Breast epithelium (tissue), 3 donors: ENCODE measurements around the gene RIC8A.

Experiments
- POLR2A ChIP-seq: fragments of 450-650 bp; IDR thresholded peaks from one replicate; pipeline ENCODE4 v1.6.1; 2016; ENCODE audit warnings: antibody characterized with exemption, mild to moderate bottlenecking, moderate library complexity
- POLR2AphosphoS5 ChIP-seq, 3 donors: sonication (generic); formaldehyde crosslinking; IDR thresholded peaks; one replicate each; pipeline ENCODE4 v1.6.1; 2017; ENCODE audit warnings: antibody characterized with exemption in 3 of 3
- TF ChIP-seq, protein P1 (sequence below), 3 donors: fragments of 450-650 bp; IDR thresholded peaks; one replicate each; pipeline ENCODE4 v1.5.1; 2016 to 2017; ENCODE audit warnings: antibody characterized with exemption in 3 of 3, mild to moderate bottlenecking in 3 of 3, moderate library complexity in 3 of 3

DNA sequence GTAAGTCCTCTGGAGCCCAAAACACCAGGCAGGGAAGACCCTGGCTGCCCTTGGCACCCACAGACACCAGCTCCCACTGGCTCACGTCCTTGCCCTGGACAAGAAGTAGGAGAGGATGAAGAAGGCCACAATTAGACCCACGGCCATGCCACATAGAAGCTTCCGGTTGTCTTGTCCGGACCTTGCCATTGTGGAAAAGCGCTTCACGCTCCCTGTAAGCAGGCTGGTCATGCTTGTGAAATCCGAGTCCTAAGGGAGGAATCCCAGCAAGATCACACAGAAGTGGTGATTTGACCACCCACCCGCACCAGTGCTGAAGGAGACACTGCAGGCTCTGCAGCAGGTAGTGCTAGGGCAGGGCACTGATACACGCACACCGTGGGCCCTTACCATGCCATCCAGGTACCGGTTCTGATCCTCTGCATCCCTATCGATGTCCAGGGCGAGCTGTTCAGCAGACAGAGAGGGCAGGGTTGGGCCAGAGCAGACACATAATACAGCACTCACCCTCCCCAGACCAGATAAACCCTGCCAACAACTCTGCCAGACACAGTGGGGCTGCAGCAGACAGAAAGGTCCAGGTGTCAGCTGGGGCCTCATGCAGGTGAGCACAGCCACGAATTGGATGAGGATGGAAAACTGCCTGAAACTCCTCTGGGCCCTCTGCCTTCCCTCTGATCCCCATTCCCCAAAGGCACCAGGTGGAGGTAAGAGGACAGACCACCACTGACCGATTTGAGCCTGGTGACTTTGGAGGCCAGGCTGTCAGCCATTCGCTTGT is 2.1 kb upstream of the RIC8A start:
- TF ChIP-seq POLR2A (no peak), POLR2AphosphoS5 (IDR thresholded peaks at IDR 0.05) (no peak)
- TF ChIP-seq, protein P1, sequence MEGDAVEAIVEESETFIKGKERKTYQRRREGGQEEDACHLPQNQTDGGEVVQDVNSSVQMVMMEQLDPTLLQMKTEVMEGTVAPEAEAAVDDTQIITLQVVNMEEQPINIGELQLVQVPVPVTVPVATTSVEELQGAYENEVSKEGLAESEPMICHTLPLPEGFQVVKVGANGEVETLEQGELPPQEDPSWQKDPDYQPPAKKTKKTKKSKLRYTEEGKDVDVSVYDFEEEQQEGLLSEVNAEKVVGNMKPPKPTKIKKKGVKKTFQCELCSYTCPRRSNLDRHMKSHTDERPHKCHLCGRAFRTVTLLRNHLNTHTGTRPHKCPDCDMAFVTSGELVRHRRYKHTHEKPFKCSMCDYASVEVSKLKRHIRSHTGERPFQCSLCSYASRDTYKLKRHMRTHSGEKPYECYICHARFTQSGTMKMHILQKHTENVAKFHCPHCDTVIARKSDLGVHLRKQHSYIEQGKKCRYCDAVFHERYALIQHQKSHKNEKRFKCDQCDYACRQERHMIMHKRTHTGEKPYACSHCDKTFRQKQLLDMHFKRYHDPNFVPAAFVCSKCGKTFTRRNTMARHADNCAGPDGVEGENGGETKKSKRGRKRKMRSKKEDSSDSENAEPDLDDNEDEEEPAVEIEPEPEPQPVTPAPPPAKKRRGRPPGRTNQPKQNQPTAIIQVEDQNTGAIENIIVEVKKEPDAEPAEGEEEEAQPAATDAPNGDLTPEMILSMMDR (IDR thresholded peaks at IDR 0.05) = no peak
